Spleen (tissue), 7 donors: Measurements from ENCODE around the gene HSDL2.

Experiments used
- POLR2A ChIP-seq, 3 donors: fragments of 450-650 bp; IDR thresholded peaks; one replicate each; pipeline ENCODE4 v1.5.1; 2017; ENCODE audit warnings: antibody characterized with exemption in 3 of 3, mild to moderate bottlenecking in 1 of 3
- TF ChIP-seq, protein P1 (sequence below), 11 experiments: fragments of 200-600 bp in 7 of 11; fragments of 450-650 bp in 4 of 11; sonication (generic) in 4 of 11; IDR thresholded peaks in 8 of 11; conservative IDR thresholded peaks in 3 of 11; 1 replicate in 7 of 11; 2 replicates in 4 of 11; pipeline versions ENCODE4 v1.4.0 to v1.8.0; 2016 to 2021; ENCODE audit warnings: antibody characterized with exemption in 11 of 11, inconsistent platforms in 4 of 11, mild to moderate bottlenecking in 1 of 11
- donor health status: DM: no; HTN: no; CAD: no; lungs with moderate emphysema.
- donor health status: DM: no; HTN: no; CAD: no.
- donor health status: DM: no; HTN: no; CAD: no.

DNA sequence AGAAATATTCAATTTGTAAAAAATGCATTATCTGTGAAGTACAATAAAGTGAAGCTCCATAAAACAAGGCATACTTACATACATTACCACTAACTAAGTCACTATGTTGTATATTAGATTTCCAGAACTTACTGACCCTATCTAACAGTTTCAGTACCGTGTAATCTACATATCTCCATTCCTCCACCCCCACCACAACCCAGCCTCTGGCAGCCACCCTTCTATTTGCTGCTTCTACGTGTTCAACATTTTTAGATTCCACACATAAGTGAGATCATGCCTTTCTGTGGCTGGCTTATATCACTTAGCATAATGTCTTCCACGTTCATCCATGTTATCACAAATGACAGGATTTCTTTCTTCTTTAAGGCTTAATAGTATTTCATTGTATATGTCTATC is 15.1 kb upstream of the HSDL2 start:
- TF ChIP-seq, protein P1, sequence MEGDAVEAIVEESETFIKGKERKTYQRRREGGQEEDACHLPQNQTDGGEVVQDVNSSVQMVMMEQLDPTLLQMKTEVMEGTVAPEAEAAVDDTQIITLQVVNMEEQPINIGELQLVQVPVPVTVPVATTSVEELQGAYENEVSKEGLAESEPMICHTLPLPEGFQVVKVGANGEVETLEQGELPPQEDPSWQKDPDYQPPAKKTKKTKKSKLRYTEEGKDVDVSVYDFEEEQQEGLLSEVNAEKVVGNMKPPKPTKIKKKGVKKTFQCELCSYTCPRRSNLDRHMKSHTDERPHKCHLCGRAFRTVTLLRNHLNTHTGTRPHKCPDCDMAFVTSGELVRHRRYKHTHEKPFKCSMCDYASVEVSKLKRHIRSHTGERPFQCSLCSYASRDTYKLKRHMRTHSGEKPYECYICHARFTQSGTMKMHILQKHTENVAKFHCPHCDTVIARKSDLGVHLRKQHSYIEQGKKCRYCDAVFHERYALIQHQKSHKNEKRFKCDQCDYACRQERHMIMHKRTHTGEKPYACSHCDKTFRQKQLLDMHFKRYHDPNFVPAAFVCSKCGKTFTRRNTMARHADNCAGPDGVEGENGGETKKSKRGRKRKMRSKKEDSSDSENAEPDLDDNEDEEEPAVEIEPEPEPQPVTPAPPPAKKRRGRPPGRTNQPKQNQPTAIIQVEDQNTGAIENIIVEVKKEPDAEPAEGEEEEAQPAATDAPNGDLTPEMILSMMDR (IDR thresholded peaks at IDR 0.05 in 8 of 11, conservative IDR thresholded peaks at IDR 0.05 in 3 of 11): no peak
- no peak for TF ChIP-seq POLR2A (IDR thresholded peaks at IDR 0.05)
